SW 1271 (cell line): ENCODE measurements around the gene TADA2A.

Experiments
- DNase-seq, 2 experiments: peaks; one replicate each; lab custom pipeline; 2025; lab: John Stamatoyannopoulos, UW

The TADA2A gene

GRCh38 chr17:37521821-37522220 is 115.1 kb downstream of the TADA2A start:
- DNase-seq, result no peak

- no peak for DNase-seq
Measured at GRCh38 chr17:37523715-37524219, 117.1 kb downstream of the TADA2A start.

DNA sequence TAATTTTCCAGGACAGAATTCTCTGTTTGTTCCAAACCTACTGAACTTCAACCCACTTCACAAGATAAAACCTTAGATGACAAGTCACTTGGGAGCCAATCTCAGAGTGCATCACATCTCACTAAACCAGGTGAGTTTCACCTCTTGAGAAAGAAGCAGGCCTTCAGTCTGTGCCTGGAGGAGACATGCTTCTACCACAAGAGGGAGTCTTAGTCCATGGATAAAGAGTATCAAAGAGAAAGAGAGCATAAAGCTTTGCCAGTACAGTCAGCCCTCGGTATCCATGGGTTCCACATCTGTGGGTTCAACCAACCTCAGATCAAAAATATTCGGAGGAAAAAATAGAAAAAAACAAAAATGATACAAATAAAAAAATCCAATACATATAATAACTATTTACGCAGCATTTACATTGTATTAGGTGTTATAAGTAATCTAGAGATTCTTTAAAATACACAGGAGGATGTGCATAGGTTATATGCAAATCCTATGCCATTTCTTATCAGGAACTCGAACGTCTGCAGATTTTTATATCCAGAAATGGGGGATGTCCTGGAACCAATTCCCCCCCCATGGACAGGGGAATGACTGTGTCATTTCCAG is 120.7 kb downstream of the TADA2A start:
- peak; percentile 29 to 61 for DNase-seq
